Osteoblast (primary cell): ENCODE results near the gene NGF. TPM values are rescaled to one million over a fixed set of nuclear protein-coding genes. Genes with fewer than 3 reads are reported as not detected.

Experiments used
- DNase-seq: peaks from one replicate; pipeline ENCODE4 v3.0.0; 2011; ENCODE audit warnings: low spot score, mixed read lengths; ENCODE audit not compliant: insufficient read length; ENCODE audit errors: missing footprints
- H2AFZ ChIP-seq: 2 replicates; pipeline ENCODE4 v1.6.0; 2011; ENCODE audit warnings: mild to moderate bottlenecking, low read length
- H3K27ac ChIP-seq: 2 replicates; pipeline ENCODE4 v1.5.1; 2011; ENCODE audit warnings: mild to moderate bottlenecking, low read depth, low read length, moderate library complexity
- H3K27me3 ChIP-seq: 2 replicates; pipeline ENCODE4 v1.6.0; 2012; ENCODE audit warnings: mild to moderate bottlenecking, control low read depth, inconsistent platforms, low read length, moderate library complexity; ENCODE audit not compliant: insufficient read depth
- H3K36me3 ChIP-seq: 2 replicates; pipeline ENCODE4 v1.5.1; 2011; ENCODE audit warnings: mild to moderate bottlenecking, low read length, control low read depth, moderate library complexity; ENCODE audit not compliant: insufficient read depth
- H3K4me1 ChIP-seq: 2 replicates; pipeline ENCODE4 v1.5.1; 2011; ENCODE audit warnings: mild to moderate bottlenecking, low read length, control low read depth, moderate library complexity; ENCODE audit not compliant: insufficient read depth
- H3K4me2 ChIP-seq: 2 replicates; pipeline ENCODE4 v1.6.0; 2011; ENCODE audit warnings: mild to moderate bottlenecking, low read length; ENCODE audit not compliant: insufficient read depth
- H3K4me3 ChIP-seq: fragments of 200-600 bp; sonication (generic); 3 replicates; pipeline ENCODE4 v1.5.1; 2012; ENCODE audit warnings: mild to moderate bottlenecking, low read length, inconsistent platforms; ENCODE audit not compliant: insufficient read depth
- H3K79me2 ChIP-seq: 2 replicates; pipeline ENCODE4 v1.6.0; 2012; ENCODE audit warnings: mild to moderate bottlenecking, low read length, control low read depth, inconsistent platforms; ENCODE audit not compliant: insufficient read depth
- H3K9me3 ChIP-seq: 2 replicates; pipeline ENCODE4 v1.5.1; 2011; ENCODE audit warnings: low read depth, low read length, control low read depth
- H4K20me1 ChIP-seq: 2 replicates; pipeline ENCODE4 v1.6.0; 2012; ENCODE audit warnings: mild to moderate bottlenecking, low read length, control low read depth; ENCODE audit not compliant: insufficient read depth
- CTCF ChIP-seq: IDR thresholded peaks from 2 replicates; pipeline ENCODE4 v1.5.1; 2011; ENCODE audit warnings: mild to moderate bottlenecking, low read depth, low read length, moderate library complexity; ENCODE audit errors: extremely low read depth
- total RNA-seq: library from RNA; depleted of rRNA; stranded (reverse); fragments of >200 nt; gene quantifications from 2 replicates; pipeline ENCODE4 v1.2.3, GENCODE V29; 2012

The NGF gene
- total RNA-seq, 1 donor = 6.2 TPM

- Histone ChIP-seq H2AFZ (no peak overlapping the region), H3K4me1 (peaks cover 20% of the 10 kb centered on the region), H3K36me3 (no peaks in the 10 kb centered on the region), H3K79me2 (no peaks in the 10 kb centered on the region), H4K20me1 (no peaks in the 10 kb centered on the region), H3K4me2 (no peak overlapping the region), H3K9me3 (no peaks in the 10 kb centered on the region), H3K27ac (peak overlapping the region; percentile 74), H3K4me3 (no peak overlapping the region), H3K27me3 (no peaks in the 10 kb centered on the region)
- TF ChIP-seq CTCF = no peak
- no peak for DNase-seq
Observed at GRCh38 chr1:115252585-115252984, 85.5 kb downstream of the NGF start.

GRCh38 chr1:115251856-115252255 lies 86.2 kb downstream of the NGF start:
- Histone ChIP-seq H3K4me3 (no peak overlapping the region), H3K79me2 (no peaks in the 10 kb centered on the region)
- peak; percentile 62 for DNase-seq

GRCh38 chr1:115251340-115251748 lies 86.7 kb downstream of the NGF start:
- Histone ChIP-seq H4K20me1 (no peaks in the 10 kb centered on the region), H3K4me2 (peak overlapping the region; percentile 51), H3K27me3 (no peaks in the 10 kb centered on the region), H3K9me3 (no peaks in the 10 kb centered on the region), H3K4me3 (no peak overlapping the region), H3K27ac (peak overlapping the region; percentile 74), H3K79me2 (no peaks in the 10 kb centered on the region), H3K4me1 (peaks cover 17% of the 10 kb centered on the region), H3K36me3 (no peaks in the 10 kb centered on the region), H2AFZ (no peak overlapping the region)
- TF ChIP-seq CTCF = no peak
- DNase-seq = no peak

More at GRCh38 chr1:115251856-115252255, 86.2 kb downstream of the NGF start:
- H3K36me3 ChIP-seq = no peaks in the 10 kb centered on the region
- H4K20me1 ChIP-seq = no peaks in the 10 kb centered on the region
- no peaks in the 10 kb centered on the region for H3K9me3 ChIP-seq
- no peak for TF ChIP-seq CTCF
- peak overlapping the region; percentile 51 for H3K4me2 ChIP-seq
- H2AFZ ChIP-seq = peak overlapping the region; percentile 65
- peak overlapping the region; percentile 74 for H3K27ac ChIP-seq
- peaks cover 17% of the 10 kb centered on the region for H3K4me1 ChIP-seq
- H3K27me3 ChIP-seq = no peaks in the 10 kb centered on the region

GRCh38 chr1:115246526-115246925 lies 91.5 kb downstream of the NGF start:
- Histone ChIP-seq H3K27me3 (no peaks in the 10 kb centered on the region), H4K20me1 (no peaks in the 10 kb centered on the region), H3K36me3 (no peaks in the 10 kb centered on the region), H3K79me2 (no peaks in the 10 kb centered on the region), H2AFZ (no peak overlapping the region), H3K4me2 (no peak overlapping the region), H3K4me1 (peaks cover 4% of the 10 kb centered on the region), H3K9me3 (no peaks in the 10 kb centered on the region), H3K4me3 (no peak overlapping the region), H3K27ac (no peak overlapping the region)
- no peak for TF ChIP-seq CTCF
- no peak for DNase-seq
